H4 (cell line): ENCODE data around the gene HSPA9. TPM values are rescaled to one million over a fixed set of nuclear protein-coding genes. Genes with fewer than 3 reads are reported as not detected.
"Not testable (repeated sequence)": the region's sequence is repeated elsewhere in the genome, so short reads cannot be mapped to it uniquely, and the experiment has no call there.

ENCODE experiments used
- DNase-seq: peaks from one replicate; pipeline ENCODE4 v3.0.0-alpha.2; 2015; ENCODE audit warnings: low spot score
- total RNA-seq: library from RNA; depleted of rRNA; stranded (reverse); fragments of >200 nt; shearing (Covaris generic); gene quantifications from 2 replicates; pipeline ENCODE4 v1.2.3, GENCODE V29; 2014; rRNA removed

Gene HSPA9
- total RNA-seq, 1 experiment from 2014 or later = 647 TPM

DNA sequence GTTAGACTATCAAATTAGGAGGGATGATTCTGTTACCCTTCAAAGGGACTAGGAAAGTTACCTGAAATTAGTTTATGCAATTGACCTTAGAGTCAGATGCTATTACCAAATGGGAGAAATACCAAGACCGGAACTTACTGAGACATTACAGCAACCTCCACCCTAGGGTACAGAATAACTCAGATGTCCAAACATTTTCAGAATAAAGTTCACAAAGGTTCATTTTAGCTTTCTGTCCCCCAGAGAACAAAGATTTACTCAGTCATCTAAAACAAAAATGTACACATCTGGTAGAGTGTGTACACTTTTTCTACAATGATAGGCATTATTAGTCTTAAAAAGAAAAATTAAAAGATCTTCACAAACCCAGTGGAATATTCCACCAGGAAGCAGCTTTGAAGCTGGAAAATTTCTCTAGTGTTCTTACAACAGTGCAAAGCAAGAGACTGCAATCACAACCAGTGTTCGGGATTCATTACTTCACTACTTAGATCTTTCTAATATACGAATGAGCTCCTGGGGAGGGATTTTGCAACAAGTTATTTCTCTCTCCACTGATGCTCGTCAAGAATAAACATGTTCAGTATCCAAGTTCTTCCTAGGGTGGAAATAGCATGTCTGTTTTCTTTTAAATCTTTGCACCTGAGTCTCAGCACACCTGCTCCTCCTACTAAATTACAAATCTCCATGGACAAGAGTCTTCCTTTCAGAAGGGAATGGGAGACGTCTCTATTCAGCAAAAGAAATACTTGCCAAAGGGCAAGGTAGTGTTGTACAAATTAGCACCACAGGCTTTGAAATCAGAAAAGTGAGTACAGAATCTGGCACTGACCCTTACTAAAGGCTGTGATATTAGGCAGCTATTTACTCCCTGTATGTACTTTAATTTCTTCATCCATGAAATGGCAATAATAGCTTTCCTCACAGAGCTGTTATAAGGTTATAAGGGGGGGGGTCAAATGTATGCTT is 40.9 kb downstream of the HSPA9 start:
- no peak for DNase-seq

DNA sequence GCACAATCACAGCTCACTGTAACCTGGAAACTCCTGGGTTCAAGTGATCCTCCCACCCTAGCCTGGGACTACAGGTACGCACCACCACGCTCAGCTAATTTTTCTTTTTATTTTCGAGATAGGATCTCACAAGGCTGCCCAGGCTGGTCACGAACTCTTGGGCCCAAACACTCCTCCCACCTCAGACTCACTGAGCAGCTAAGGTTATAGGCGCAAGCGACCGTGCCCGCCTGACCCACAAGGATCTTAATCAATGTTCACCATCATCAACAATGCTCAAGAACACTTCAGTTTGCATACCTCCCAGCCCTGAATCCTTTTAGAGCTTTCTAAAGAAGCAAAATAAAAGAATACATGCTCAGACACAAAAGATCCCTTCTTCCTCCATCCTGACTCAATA is 45.4 kb downstream of the HSPA9 start:
- no peak for DNase-seq

DNA sequence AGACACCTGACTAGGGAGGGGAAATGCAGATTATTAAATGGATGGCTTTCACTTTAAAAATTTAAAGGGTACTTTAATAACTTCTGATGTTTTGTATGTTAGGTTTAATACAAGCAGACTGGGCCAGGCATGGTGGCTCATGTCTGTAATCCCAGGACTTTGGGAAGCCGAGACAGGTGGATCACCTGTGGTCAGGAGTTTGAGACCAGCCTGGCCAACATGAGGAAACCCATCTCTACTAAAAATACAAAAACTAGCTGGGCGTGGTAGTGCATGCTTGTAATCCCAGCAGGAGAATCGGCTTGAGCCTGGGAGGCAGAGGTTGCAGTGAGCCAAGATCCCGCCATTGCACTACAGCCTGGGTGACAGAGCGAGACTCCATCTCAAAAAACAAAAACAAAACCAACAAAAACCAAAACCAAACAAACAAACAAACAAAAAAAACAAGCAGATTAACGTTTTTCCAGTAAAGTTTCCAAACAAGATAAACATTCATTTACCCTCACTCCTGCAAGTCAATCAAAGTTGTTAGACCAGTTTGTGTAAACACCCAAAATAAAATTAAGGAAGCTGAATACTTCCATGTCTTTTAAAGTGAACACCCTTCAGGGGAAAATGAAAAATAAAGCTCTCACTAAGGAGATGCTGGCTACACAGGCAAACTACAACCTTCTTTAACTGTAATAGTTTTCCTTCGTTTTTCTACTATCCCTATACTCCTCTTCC is 46.3 kb downstream of the HSPA9 start:
- no peak for DNase-seq

DNA sequence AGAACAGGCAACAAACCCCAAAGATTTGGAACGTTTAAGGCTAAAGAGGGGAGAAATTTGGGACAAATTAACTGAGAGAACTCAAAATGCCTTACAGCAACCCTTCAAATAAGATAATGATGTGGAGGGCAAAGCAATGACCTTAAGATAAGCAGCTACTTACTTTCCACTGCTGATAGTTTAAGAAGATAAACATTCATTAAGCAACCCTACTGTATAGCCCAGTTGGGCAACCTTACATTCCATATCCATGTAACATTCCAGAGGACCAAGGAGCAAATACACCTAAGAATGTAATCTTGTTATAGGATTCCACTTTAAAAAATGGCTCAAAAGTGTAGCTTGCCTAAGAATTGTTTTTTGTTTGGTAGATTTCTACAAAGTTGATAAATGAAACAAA is 47.0 kb downstream of the HSPA9 start:
- DNase-seq = no peak

DNA sequence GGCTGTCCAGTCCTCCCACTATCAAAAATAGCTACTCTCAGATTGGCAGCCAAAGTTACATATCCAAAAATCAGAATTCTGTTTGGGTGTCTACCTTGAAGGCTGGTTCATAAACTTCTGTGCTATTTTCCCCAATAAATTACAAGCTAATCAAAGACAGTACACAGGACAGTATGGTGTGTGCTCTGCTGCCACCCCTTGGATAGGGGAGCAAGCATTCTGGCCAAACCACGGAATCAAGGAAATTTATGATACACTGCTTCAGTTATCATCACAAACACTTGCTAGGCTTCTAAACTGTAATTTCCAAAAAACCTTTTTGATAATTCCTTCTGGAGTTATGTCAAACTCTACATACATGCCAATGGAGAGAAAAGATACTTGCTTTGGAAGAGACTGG is 48.0 kb downstream of the HSPA9 start:
- DNase-seq = no peak

DNA sequence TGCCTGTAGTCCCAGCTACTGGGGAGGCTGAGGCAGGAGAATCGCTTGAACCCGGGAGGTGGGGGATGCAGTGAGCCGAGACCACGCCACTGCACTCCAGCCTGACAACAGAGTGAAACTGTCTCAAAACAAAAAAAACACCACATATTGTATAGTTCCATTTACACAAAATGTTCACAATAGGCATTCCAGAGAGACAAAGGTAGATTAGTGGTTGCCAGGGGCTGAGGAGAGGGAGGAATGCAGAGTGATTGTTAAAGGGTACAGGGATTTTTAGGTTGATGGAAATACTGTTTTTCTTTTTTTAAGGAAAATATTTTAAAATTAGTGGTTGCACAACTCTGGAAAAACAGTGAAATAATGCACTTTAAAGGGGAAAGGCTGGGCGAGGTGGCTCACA is 51.8 kb downstream of the HSPA9 start:
- DNase-seq = no peak

DNA sequence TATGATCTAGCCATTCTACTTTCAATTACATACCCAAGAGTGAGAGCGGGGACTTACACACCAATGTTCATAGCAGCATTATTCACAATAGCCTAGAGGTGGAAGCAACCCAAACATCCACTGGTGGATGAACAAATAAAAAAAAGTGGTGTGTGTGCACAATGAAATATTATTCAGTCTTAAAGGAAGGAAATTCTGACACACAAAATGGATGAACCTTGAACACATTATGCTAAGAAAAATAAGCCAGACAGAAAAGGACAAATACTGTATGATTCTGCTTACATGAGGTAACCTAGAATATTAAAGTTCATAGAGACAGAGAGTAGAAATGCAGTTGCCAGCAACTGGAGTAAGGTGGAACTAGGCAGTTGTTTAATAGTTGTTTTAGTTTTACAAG is 54.2 kb downstream of the HSPA9 start:
- DNase-seq = no peak

DNA sequence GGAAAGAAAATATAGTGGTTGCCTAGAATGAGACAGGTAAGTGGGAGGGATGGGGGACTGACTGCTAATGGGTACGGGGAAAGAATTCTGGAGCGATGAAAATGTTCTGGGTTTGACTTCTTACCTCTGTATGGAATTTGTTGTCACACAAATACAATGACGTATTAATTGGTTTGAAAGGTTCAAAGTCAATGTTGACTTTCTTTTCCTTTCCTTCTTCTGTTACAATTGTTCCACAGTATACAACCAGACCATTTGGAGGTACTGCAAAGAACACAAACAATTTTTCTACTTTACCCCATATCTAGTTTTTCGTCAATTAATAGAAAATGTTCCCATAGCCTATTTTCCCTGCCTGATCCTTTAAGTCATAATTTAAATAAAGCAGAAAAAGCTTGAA is 57.8 kb downstream of the HSPA9 start:
- no peak for DNase-seq

DNA sequence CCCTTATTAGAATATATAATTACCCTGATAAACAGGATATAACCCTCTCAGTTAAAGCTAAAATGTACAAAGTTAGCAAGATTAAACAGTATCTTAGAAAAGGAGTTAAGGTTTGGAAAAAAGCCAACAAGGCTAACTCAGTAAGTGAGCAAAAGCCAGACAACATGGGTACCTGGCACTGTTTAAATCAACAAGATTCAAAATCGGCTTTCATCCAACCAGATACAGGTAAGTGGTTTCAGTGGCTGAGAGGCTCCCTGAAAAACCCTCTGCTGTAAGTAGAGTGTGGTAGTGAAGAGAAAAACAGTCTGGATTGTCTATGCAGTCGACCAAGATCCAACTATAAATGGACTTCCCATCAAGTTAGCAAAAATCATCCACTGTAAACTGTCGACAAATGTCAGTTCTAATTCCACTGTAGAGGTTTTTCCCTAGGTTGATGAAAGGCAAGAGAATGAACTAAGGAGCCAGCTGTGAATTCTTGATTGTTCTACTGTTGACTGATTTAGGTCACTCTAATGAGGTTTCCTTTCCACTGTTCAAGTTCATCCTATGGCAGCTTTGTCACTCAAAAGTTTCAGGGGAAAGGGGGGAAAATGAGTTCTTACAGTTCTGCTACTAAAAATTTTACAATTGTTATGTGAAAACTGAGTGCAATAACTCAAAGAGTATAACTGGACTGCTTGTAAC is 59.5 kb downstream of the HSPA9 start:
- no peak for DNase-seq

DNA sequence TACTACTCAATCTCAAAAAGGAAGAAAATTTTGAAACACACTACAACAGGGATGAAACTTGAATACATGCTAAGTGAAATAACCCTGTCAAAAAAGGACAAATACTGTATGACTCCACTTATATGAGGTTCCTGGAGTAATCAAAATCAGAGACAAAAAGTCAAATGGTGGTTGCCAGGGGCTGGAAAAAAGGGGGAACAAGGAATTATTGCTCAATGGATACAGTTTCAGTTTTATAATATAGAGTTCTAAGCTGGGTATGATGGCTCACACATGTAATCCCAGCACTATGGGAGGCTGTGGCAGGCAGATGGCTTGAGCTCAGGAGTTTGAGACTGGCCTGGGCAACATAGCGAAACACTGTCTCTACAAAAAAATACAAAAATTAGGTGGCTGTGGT is 61.2 kb downstream of the HSPA9 start:
- DNase-seq = no peak

DNA sequence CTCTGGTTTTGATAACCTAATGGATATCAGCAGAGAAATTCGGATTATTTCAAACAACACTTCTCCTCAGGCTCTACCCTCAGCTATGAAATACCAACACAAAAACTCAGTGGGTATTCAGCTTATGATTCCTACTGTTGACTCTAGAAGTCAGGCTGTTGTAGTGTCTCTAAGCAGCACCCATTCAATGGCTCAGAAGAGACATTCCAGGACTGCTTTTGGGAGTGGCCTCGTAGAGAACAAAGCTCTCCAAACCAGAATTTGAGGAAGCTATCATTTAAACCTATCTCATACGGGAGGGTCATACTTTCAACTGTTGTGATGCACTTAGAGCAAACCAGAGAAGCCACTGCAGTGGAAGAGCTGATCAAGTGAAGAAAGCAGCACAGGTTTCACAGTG is 66.2 kb downstream of the HSPA9 start:
- no peak for DNase-seq

DNA sequence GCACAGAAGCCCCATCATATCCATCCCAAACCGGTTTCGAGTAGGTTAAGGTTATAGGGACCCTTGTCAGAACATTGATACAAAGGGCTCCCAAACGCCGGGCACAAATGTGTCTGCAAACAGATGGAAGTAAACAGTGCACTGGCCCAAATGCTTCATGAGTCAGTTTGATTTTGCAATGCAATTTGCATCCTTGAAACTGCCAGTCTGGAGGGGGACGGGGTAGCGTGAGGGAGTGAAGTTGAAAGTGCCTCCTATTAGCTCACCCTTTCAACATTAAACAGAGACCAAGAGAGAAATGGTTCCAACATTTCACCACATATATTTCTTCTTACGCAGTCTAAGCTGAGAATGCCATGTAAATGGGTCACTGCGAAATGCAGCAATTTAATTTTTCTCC is 67.7 kb downstream of the HSPA9 start:
- DNase-seq = not testable (repeated sequence)

DNA sequence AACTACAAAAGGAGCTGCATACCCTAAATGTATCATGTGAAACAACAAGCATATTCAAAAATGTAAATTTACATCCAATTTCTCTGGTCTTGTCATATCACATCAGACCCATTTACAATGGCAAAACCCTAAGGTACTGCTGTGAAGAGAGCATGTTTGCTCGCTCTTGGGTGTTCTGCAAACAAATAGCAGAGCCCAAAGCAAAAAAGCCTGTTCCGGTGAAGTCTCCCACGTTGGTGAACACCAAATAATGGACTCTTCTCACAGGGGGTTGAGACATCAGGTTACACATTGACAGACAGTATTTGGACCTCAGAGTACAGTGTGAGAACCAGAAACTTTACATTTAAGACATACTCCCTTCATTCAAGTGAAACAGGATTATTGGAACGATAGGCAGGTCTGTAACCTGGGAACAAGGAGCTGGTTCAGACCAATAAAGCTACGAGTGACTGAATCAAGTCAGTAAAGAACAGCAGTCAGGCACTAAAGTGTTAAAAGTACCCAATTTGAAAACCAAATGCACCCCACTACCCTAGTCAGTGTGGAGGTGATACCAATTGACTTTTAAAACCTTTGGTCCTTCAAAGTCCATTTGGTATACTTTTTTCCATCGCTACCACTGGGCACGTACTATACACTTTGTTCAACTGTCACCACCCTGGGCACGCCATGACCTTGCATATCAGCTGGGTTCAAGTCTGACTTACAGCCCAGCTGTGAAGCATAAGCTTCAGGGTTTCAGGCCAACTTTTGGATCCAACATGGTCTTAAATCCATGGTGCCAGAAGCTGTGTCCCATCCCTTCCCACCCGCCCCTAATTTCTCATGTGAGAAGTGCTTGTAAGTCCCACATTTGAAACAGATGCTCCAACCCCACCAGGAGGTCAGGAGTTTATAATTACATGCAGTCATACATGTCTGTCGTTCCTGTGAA is 68.6 kb downstream of the HSPA9 start:
- no peak for DNase-seq

DNA sequence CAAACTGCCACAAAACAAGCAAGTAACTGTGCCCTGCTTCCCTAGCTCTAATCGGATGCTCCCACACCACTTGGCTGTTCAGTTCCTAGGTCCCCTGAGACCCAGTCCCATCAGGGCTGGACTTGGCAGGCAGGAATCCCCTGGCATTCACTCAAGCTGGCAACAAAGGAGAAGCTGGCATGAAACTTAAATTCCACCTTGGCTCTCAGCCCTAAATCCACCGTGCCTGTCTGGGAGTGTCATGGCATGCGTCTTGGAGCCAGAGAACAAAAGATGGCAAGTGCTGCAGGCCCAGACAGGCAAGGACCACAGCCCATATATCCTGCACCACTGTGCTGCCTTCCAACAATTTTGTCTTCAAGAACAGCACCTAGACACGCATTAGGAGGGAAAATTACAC is 70.4 kb downstream of the HSPA9 start:
- DNase-seq = peak; percentile 14

Other genes with a start within 250 kb of the HSPA9 start
- 21.6 and 25.1 TPM in 2 replicates for gene CDC25C, start 243.6 kb downstream of the HSPA9 start, total RNA-seq
- gene FAM53C, start 237.1 kb downstream of the HSPA9 start, total RNA-seq = 24.8 and 25.8 TPM in 2 replicates
- gene KDM3B, start 222.7 kb downstream of the HSPA9 start, total RNA-seq = 49.0 and 53.1 TPM in 2 replicates
- gene REEP2, start 136.3 kb downstream of the HSPA9 start, total RNA-seq = 2.1 and 6.0 TPM in 2 replicates
- 5.5 and 9.3 TPM in 2 replicates for gene EGR1, start 109.9 kb downstream of the HSPA9 start, total RNA-seq
- 163 and 179 TPM in 2 replicates for gene ETF1, start 32.2 kb downstream of the HSPA9 start, total RNA-seq
- gene CTNNA1, start 178.0 kb upstream of the HSPA9 start, total RNA-seq = 228 and 234 TPM in 2 replicates